Activated naive CD8-positive, alpha-beta T cell treated with anti-CD3 and anti-CD28 coated beads, Interleukin-2, amount 10 ng/mL, durations not matched to agents 7 days and 5 days (primary cell): ENCODE data around the gene RTBDN. TPM values are rescaled to one million over a fixed set of nuclear protein-coding genes. Genes with fewer than 3 reads are reported as not detected.

Source experiments
- ATAC-seq: fragments of 150-1000 bp; cut with Tn5 transposase; one replicate; pipeline ENCODE4 v1.10.0; 2021; ENCODE audit warnings: low read depth, moderate library complexity
- POLR2A ChIA-PET: fragments of 350-600 bp; sonication (Branson Sonifier 250); formaldehyde crosslinking; loops from one replicate; lab custom pipeline; 2021; ENCODE audit warnings: antibody characterized with exemption; lab: Charles Lee
- DNase-seq: peaks from one replicate; pipeline ENCODE4 v3.0.0; 2021
- H3K27ac Mint-ChIP-seq: one replicate; pipeline ENCODE4 v1.8.0; 2022; ENCODE audit warnings: mild to moderate bottlenecking, mixed read lengths
- H3K27me3 Mint-ChIP-seq: one replicate; pipeline ENCODE4 v1.8.0; 2022; ENCODE audit warnings: mild to moderate bottlenecking, moderate library complexity, mixed read lengths
- H3K36me3 Mint-ChIP-seq: one replicate; pipeline ENCODE4 v1.8.0; 2021; ENCODE audit warnings: mild to moderate bottlenecking, mixed read lengths
- H3K4me1 Mint-ChIP-seq: one replicate; pipeline ENCODE4 v1.8.0; 2021; ENCODE audit warnings: mixed read lengths
- H3K4me3 Mint-ChIP-seq: one replicate; pipeline ENCODE4 v1.8.0; 2022; ENCODE audit warnings: mild to moderate bottlenecking, moderate library complexity, mixed read lengths
- H3K9me3 Mint-ChIP-seq: one replicate; pipeline ENCODE4 v1.8.0; 2021; ENCODE audit warnings: mixed read lengths
- total RNA-seq, 2 experiments: library from RNA; stranded (reverse); gene quantifications; one replicate each; pipeline ENCODE4 v1.2.3, GENCODE V29; 2021

The RTBDN gene
- total RNA-seq, 2 experiments from 2014 or later: not detected

DNA sequence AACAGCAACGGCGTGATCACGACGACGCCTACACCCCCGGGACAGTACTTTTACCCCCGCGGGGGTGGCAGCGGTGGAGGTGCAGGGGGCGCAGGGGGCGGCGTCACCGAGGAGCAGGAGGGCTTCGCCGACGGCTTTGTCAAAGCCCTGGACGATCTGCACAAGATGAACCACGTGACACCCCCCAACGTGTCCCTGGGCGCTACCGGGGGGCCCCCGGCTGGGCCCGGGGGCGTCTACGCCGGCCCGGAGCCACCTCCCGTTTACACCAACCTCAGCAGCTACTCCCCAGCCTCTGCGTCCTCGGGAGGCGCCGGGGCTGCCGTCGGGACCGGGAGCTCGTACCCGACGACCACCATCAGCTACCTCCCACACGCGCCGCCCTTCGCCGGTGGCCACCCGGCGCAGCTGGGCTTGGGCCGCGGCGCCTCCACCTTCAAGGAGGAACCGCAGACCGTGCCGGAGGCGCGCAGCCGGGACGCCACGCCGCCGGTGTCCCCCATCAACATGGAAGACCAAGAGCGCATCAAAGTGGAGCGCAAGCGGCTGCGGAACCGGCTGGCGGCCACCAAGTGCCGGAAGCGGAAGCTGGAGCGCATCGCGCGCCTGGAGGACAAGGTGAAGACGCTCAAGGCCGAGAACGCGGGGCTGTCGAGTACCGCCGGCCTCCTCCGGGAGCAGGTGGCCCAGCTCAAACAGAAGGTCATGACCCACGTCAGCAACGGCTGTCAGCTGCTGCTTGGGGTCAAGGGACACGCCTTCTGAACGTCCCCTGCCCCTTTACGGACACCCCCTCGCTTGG is 42.1 kb downstream of the RTBDN start:
- peaks cover 37% of the 10 kb centered on the region for H3K4me1 Mint-ChIP-seq
- peak; percentile 2 for ATAC-seq
- peak; percentile 86 for DNase-seq
- peak overlapping the region; percentile 96 for H3K27ac Mint-ChIP-seq
- POLR2A ChIA-PET: interaction anchor here (0.6 to 9.6 kb wide), 23 partner anchors 9 to 630 kb away, joined by 3 to 361 read pairs (median 6); partner anchors contain the start of genes DHPS, GCDH, GET3 and PRDX2
- no peaks in the 10 kb centered on the region for H3K9me3 Mint-ChIP-seq
- peaks cover 1% of the 10 kb centered on the region for H3K36me3 Mint-ChIP-seq
- peak overlapping the region; percentile 94 for H3K4me3 Mint-ChIP-seq
- H3K27me3 Mint-ChIP-seq: no peaks in the 10 kb centered on the region

DNA sequence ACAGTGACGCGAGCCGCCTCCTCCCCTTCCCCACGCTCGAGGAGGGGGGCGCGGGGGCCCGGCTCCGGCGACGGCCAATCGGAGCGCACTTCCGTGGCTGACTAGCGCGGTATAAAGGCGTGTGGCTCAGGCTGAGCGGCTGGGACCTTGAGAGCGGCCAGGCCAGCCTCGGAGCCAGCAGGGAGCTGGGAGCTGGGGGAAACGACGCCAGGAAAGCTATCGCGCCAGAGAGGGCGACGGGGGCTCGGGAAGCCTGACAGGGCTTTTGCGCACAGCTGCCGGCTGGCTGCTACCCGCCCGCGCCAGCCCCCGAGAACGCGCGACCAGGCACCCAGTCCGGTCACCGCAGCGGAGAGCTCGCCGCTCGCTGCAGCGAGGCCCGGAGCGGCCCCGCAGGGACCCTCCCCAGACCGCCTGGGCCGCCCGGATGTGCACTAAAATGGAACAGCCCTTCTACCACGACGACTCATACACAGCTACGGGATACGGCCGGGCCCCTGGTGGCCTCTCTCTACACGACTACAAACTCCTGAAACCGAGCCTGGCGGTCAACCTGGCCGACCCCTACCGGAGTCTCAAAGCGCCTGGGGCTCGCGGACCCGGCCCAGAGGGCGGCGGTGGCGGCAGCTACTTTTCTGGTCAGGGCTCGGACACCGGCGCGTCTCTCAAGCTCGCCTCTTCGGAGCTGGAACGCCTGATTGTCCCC is 42.9 kb downstream of the RTBDN start, which contains the start of gene JUNB:
TSS of gene JUNB (plus strand) at position 142 of the 706 bp plus-strand sequence. CDS start at position 428, 286 bp downstream.
- Mint-ChIP-seq H3K27ac (peak within 1 kb of the TSS; percentile 96), H3K9me3 (no peaks in the 10 kb centered on the region), H3K4me3 (peak within 1 kb of the TSS; percentile 94), H3K27me3 (no peaks in the 10 kb centered on the region), H3K4me1 (peaks cover 37% of the 10 kb centered on the region), H3K36me3 (peaks cover 1% of the 10 kb centered on the region)
- peak; percentile 42 for ATAC-seq
- POLR2A ChIA-PET: interaction anchor here (0.5 to 9.6 kb wide), 23 partner anchors 10 to 629 kb away, joined by 3 to 361 read pairs (median 6); partner anchors contain the start of genes DHPS, GCDH, GET3 and PRDX2
- DNase-seq: peak; percentile 97

DNA sequence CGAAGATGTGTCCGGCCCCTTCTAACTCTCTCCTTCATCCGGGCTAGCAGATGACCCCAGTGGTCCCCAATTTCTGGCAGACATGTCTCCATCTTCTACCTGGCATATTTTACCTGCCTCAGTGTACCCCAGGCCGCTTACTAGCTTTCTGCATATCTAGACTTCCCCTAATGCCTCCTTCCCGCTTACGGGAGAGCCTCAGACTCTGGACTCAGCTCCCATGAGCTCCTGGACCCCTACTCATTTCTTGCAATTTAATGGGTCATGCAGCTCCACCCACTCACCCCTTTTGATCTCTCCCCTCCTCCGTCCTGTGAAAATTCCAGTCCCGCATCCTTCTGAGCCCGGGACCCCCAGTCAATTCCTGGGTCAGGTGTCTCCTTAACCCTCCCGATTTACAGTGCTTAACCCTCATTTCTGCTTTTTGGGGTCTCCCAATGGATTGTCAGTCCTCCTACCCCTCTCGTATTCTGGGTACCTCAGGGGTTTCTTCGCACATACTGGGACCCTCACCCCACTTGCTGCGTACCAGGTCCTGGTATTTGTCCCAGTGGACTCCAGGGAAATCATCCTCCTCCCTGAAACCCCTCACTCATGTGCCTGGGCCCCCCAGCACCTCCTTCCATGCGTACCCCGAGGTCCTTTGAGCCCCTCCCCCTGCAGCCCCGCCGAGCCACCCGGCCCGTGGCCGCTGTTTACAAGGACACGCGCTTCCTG is 43.6 kb downstream of the RTBDN start:
- Mint-ChIP-seq H3K4me3 (peak overlapping the region; percentile 94), H3K9me3 (no peaks in the 10 kb centered on the region), H3K27ac (peak overlapping the region; percentile 95), H3K27me3 (no peaks in the 10 kb centered on the region), H3K4me1 (peaks cover 30% of the 10 kb centered on the region), H3K36me3 (peaks cover 1% of the 10 kb centered on the region)
- POLR2A ChIA-PET: interaction anchor here (0.5 to 9.6 kb wide), 19 partner anchors 11 to 628 kb away, joined by 3 to 361 read pairs (median 10); partner anchors contain the start of genes DHPS, GCDH, GET3 and PRDX2
- ATAC-seq: no peak
- no peak for DNase-seq

DNA sequence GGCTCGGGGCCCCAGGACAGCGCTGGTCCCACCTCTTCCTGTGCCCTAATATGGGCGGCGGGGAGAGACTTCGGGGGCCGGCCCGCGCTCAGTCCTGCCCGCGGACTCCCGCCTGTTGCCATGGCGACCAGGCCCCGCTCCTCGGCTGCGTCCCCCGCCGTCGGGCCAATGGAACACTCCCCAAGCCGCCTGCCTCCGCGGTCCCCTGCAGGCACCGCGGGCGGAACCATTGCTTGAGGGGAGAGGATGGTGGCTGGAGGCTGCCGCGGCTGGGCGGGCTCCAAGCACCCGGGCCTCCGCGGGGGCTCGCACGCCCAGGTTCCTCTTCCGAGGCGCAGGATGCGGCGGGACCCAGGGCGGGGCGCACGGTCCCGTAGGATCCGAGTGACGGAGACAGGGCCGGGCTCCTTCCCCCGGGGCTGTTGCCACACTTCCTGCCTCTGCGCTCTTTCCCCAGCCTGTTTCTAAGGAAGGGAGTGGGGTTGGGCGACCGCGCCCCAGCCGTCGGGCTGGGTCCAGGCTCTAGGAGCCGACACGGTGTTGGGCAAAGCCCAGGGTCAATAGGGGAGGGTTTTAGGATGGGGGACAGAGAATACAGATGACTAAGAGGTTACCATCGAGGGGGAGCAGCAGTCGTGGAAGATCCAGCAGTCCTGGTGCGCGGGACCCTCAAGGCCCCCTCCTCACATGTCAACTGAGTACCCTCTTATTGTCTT is 44.3 kb downstream of the RTBDN start:
- Mint-ChIP-seq H3K27ac (peak overlapping the region; percentile 95), H3K4me1 (peaks cover 28% of the 10 kb centered on the region), H3K4me3 (peak overlapping the region; percentile 94), H3K36me3 (peaks cover 1% of the 10 kb centered on the region), H3K9me3 (no peaks in the 10 kb centered on the region), H3K27me3 (no peaks in the 10 kb centered on the region)
- peak; percentile 51 for ATAC-seq
- POLR2A ChIA-PET: interaction anchor here (0.6 to 9.6 kb wide), 5 partner anchors 10 to 91 kb away, joined by 4 to 361 read pairs (median 30); partner anchors contain the start of genes PRDX2 and THSD8
- DNase-seq: peak; percentile 98

DNA sequence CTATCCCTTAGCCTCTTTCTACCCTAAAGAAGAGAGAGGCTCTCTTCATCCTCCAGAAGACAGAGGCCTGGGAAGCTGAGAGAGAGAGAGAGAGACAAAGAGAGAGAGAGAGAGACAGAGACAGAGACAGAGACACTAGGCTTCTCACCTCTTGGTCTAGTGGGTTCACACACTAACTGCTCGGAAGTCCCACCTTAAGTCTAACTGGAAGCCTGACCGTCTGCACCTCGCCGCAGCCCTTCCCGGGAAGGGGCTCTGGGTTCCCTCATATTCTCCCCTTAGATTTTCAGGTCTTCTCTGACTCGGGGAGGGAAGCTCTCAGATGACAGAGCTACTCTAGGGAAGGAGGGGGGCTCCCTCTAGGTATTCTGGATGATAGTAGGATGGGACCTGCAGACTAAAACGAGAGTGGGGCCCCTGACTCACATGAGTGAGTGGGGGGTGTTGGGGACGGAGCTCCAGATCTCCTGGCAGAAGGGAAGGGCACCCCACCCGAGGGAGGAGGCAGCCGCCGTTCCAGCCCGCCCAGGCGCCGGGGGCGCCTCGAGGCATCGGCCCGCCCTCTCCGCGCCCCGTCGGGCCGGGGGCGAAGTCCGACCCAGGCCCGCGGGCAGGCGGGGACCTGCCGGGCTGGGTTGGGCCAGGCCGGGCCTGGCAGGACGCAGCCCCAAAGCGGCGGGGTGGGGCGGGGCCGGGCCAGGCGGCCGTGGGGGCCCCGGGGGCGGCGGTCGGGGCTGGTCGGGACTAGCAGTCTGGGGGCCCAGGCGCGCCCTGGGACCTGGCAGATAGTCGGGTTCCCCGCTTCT is 45.1 kb downstream of the RTBDN start:
- no peaks in the 10 kb centered on the region for H3K9me3 Mint-ChIP-seq
- POLR2A ChIA-PET: interaction anchor here (3.4 kb wide), 1 partner anchor 12 kb away, joined by 31 read pairs; no protein-coding TSS in a partner anchor
- peaks cover 22% of the 10 kb centered on the region for H3K4me1 Mint-ChIP-seq

DNA sequence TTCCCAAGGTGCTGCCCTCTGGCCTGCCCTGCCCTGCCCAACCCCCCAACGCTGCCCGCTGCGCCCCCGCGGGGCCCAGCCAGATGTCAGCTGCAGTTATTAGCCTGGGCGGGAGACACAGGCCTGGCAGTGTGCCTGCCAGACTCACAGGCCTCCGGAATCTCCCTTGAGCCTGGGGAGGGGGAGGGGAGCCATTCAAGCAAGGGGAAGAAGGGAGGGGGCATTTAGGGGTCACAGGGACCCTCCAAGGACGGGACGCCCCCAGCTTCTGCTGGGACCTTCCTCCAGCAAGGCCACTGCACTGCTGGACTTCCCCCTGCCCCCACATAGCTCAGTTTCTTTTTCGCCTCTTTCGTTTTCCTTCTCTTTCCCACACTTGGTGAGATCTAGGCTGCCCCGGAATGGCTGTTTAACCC is 45.7 kb downstream of the RTBDN start:
- H3K36me3 Mint-ChIP-seq: peaks cover 1% of the 10 kb centered on the region
- peak overlapping the region; percentile 92 for H3K4me3 Mint-ChIP-seq
- no peak for DNase-seq
- peak overlapping the region; percentile 92 for H3K27ac Mint-ChIP-seq
- no peaks in the 10 kb centered on the region for H3K9me3 Mint-ChIP-seq
- POLR2A ChIA-PET: interaction anchor here (3.4 kb wide), 1 partner anchor 11 kb away, joined by 31 read pairs; no protein-coding TSS in a partner anchor
- ATAC-seq: no peak
- no peaks in the 10 kb centered on the region for H3K27me3 Mint-ChIP-seq
- H3K4me1 Mint-ChIP-seq: peaks cover 19% of the 10 kb centered on the region

More for the DNA sequence above, 45.1 kb downstream of the RTBDN start:
- Mint-ChIP-seq H3K36me3 (peaks cover 1% of the 10 kb centered on the region), H3K4me3 (peak overlapping the region; percentile 94), H3K27me3 (no peaks in the 10 kb centered on the region), H3K27ac (peak overlapping the region; percentile 92)
- DNase-seq: no peak
- ATAC-seq: no peak

DNA sequence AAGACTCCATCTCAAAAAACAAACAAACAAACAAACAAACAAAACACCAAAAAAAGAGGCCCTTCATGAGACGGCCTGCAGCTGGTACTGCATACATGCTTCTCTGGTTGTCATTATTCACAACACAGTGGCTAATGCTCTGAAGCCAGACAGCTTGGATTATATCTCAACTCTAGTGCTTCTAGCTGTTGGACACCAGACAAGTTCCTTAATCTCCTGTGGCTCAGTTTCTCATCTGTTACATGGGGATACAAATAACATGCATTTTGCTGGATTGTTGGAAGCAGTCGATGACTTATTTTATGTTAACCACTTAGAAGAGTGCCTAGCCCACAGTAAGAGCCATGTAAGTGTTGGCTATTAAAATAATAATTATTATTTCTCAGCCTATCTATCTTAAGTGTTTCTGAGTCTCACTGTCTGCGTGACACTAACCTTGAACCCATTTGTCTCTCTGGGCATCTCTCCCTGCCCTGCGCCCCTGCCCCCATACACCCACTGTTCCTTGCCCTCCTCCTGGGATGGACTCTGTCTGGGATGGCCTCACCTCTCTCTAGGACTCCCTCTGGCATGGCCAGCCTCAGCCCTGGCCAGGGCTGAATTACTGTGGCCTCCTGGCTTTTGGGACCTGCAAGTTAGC is 46.2 kb downstream of the RTBDN start:
- no peak for ATAC-seq
- Mint-ChIP-seq H3K9me3 (no peaks in the 10 kb centered on the region), H3K4me3 (no peak overlapping the region), H3K27me3 (no peaks in the 10 kb centered on the region), H3K4me1 (peaks cover 23% of the 10 kb centered on the region), H3K27ac (peak overlapping the region; percentile 50), H3K36me3 (no peaks in the 10 kb centered on the region)
- DNase-seq: no peak
- POLR2A ChIA-PET: interaction anchor here (3.4 kb wide), 1 partner anchor 10 kb away, joined by 31 read pairs; no protein-coding TSS in a partner anchor

DNA sequence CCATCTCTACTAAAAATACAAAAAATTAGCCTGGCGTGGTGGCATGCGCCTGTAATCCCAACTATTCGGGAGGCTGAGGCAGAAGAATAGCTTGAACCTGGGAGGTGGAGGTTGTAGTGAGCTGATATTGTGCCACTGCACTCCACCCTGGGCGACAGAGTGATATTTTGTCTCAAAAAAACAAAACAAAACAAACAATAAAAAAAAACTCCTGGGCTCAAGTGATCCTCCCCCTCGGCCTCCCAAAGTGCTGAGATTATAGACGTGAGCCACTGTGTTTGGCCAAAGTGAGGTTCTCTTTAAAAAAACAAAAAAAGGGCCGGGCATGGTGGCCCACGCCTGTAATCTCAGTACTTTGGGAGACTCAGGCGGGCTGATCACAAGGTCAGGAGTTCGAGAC is 46.9 kb downstream of the RTBDN start:
- ATAC-seq (no peak), DNase-seq (no peak)
- Mint-ChIP-seq H3K27ac (no peak overlapping the region), H3K4me1 (peaks cover 23% of the 10 kb centered on the region), H3K36me3 (no peaks in the 10 kb centered on the region), H3K9me3 (no peaks in the 10 kb centered on the region), H3K27me3 (no peaks in the 10 kb centered on the region), H3K4me3 (no peak overlapping the region)
- POLR2A ChIA-PET: interaction anchor here (3.4 kb wide), 1 partner anchor 10 kb away, joined by 31 read pairs; no protein-coding TSS in a partner anchor

DNA sequence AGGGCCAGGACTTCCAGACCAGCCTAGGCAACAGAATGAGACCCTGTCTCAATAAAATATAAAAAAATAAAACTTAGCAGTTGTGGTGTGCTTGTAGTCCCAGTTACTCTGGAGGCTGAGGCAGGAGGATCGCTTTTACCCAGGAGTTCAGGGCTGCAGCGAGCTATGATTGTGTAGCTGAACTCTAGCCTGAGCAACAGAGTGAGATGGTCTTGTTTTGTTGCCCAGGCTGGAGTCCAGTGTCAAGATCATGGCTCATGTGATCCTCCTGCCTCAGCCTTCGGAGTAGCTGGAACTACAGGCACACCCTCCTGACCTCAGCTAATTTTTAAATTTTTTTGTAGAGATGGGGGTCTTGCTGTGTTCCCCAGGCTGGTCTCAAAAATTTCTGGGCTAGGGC is 47.4 kb downstream of the RTBDN start:
- DNase-seq: no peak
- no peaks in the 10 kb centered on the region for H3K9me3 Mint-ChIP-seq
- POLR2A ChIA-PET: interaction anchor here (3.4 kb wide), 1 partner anchor 9 kb away, joined by 31 read pairs; no protein-coding TSS in a partner anchor
- no peak overlapping the region for H3K4me3 Mint-ChIP-seq
- H3K27ac Mint-ChIP-seq: no peak overlapping the region
- no peaks in the 10 kb centered on the region for H3K27me3 Mint-ChIP-seq
- H3K36me3 Mint-ChIP-seq: no peaks in the 10 kb centered on the region
- H3K4me1 Mint-ChIP-seq: peaks cover 25% of the 10 kb centered on the region
- ATAC-seq: no peak

DNA sequence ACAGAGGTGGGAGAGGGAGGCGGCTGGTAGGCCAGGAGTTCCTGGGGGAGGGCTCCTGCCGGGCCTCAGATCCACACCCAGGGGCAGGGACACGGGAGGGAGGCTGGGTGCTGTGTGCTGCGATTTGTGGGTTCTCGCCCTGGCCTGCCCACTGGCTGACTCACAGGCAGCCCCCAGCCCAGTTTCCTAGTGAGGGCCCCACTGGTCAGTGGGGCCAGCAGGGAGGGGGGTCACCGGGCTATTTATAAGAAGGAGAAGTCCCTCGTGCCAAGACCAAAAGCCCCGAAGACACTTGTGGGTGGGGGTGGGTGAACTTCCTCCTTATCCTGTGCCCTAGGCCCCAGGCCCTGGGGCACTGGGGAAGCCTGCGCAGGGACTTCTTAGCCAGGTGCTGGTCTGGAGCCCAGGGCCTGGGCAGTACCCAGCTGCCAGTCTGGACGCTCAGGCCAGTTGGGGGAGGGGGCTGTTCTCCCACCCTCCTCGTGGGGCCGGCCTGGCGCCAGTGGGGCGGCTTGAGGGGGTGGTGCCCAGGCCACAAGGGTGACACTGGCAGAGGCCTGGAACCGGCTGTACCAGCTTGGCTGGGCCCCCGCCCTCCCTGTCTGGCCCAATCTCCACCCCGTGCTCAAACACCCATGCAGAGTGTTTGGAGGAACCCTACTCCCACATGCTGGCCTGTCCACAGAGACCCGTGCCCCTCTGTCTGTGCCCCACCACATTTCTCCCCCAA is 48.1 kb downstream of the RTBDN start:
- no peaks in the 10 kb centered on the region for H3K9me3 Mint-ChIP-seq
- H3K27ac Mint-ChIP-seq: peak overlapping the region; percentile 21
- H3K4me3 Mint-ChIP-seq: peak overlapping the region; percentile 28
- no peaks in the 10 kb centered on the region for H3K36me3 Mint-ChIP-seq
- DNase-seq (peak; percentile 46), ATAC-seq (no peak)
- POLR2A ChIA-PET: interaction anchor here (3.4 kb wide), 1 partner anchor 9 kb away, joined by 31 read pairs; no protein-coding TSS in a partner anchor
- H3K27me3 Mint-ChIP-seq: no peaks in the 10 kb centered on the region
- peaks cover 30% of the 10 kb centered on the region for H3K4me1 Mint-ChIP-seq
